CD4-positive, CD25-positive, alpha-beta regulatory T cell (primary cell): Measurements from ENCODE around the gene ZFPM1. TPM values are rescaled to one million over a fixed set of nuclear protein-coding genes. Genes with fewer than 3 reads are reported as not detected.
A peak's percentile ranks its signal among the peaks of the same experiment; 100 is the strongest.

Experiments
- ATAC-seq, 2 donors: fragments of 150-1000 bp; cut with Tn5 transposase; one replicate each; pipeline ENCODE4 v1.10.0; 2021; ENCODE audit warnings: low read depth in 2 of 2, moderate number of reproducible peaks in 2 of 2, moderate library complexity in 1 of 2
- DNase-seq, 3 donors: peaks; one replicate each; pipeline versions ENCODE4 v3.0.0 to v3.0.0-alpha.2; 2012 to 2022; ENCODE audit warnings: mixed read lengths in 1 of 3
- H3K27ac ChIP-seq: one replicate; pipeline ENCODE4 v1.7.0; 2013; ENCODE audit warnings: mild to moderate bottlenecking, low read length; ENCODE audit not compliant: insufficient read depth, poor library complexity, severe bottlenecking
- H3K27me3 ChIP-seq: one replicate; pipeline ENCODE4 v1.7.0; 2013; ENCODE audit warnings: low read length; ENCODE audit not compliant: control insufficient read depth, insufficient read depth
- H3K36me3 ChIP-seq: one replicate; pipeline ENCODE4 v1.7.0; 2013; ENCODE audit warnings: mild to moderate bottlenecking, low read length, moderate library complexity; ENCODE audit not compliant: control insufficient read depth, insufficient read depth
- H3K4me1 ChIP-seq: 2 replicates; pipeline ENCODE4 v1.7.0; 2013; ENCODE audit warnings: mild to moderate bottlenecking, low read length; ENCODE audit not compliant: insufficient read depth, control insufficient read depth, poor library complexity, severe bottlenecking
- H3K4me3 ChIP-seq: one replicate; pipeline ENCODE4 v1.7.0; 2013; ENCODE audit warnings: low read depth, mild to moderate bottlenecking, low read length, moderate library complexity
- H3K9me3 ChIP-seq, 2 experiments: 1 replicate in 1 of 2; 2 replicates in 1 of 2; pipeline ENCODE4 v1.7.0; 2013; ENCODE audit warnings: low read length in 2 of 2, mild to moderate bottlenecking in 1 of 2, moderate library complexity in 1 of 2; ENCODE audit not compliant: control insufficient read depth in 2 of 2
- H3K27ac Mint-ChIP-seq, 3 donors: one replicate each; pipeline ENCODE4 v1.8.0; 2020 to 2022; ENCODE audit warnings: mild to moderate bottlenecking in 3 of 3, mixed read lengths in 3 of 3, moderate library complexity in 2 of 3
- H3K27me3 Mint-ChIP-seq: one replicate; pipeline ENCODE4 v1.8.0; 2022; ENCODE audit warnings: mild to moderate bottlenecking, mixed read lengths
- H3K36me3 Mint-ChIP-seq: one replicate; pipeline ENCODE4 v1.8.0; 2020; ENCODE audit warnings: mixed read lengths
- H3K4me1 Mint-ChIP-seq, 4 donors: one replicate each; pipeline ENCODE4 v1.8.0; 2020 to 2022; ENCODE audit warnings: mixed read lengths in 4 of 4, mild to moderate bottlenecking in 1 of 4
- H3K4me3 Mint-ChIP-seq, 4 donors: one replicate each; pipeline ENCODE4 v1.8.0; 2020 to 2022; ENCODE audit warnings: mild to moderate bottlenecking in 4 of 4, mixed read lengths in 4 of 4, moderate library complexity in 3 of 4
- H3K9me3 Mint-ChIP-seq, 7 donors: one replicate each; pipeline ENCODE4 v1.8.0; 2020 to 2022; ENCODE audit warnings: mixed read lengths in 7 of 7, mild to moderate bottlenecking in 3 of 7, moderate library complexity in 2 of 7
- polyA plus RNA-seq, 4 donors: library from polyadenylated mRNA; unstranded; fragments of 300-500 nt; fragmentation: Illumina TruSeq; gene quantifications; one replicate each; pipeline ENCODE4 v1.2.3, GENCODE V29; 2021
- total RNA-seq: library from RNA; stranded (reverse); gene quantifications from one replicate; pipeline ENCODE4 v1.2.3, GENCODE V29; 2022

The ZFPM1 gene
- total and polyA plus RNA-seq, 5 donors from 2014 or later = 0.07 to 30.2 (median 0.16) TPM

- no peak overlapping the region for H3K27ac ChIP-seq
- Mint-ChIP-seq H3K27ac (no peak overlapping the region), H3K9me3 (peaks cover 0 to 15% (median 5%) of the 10 kb centered on the region in 7 donors), H3K36me3 (peaks cover 7% of the 10 kb centered on the region), H3K4me1 (peaks cover 0 to 2% (median 0%) of the 10 kb centered on the region in 4 donors), H3K27me3 (peaks cover 22% of the 10 kb centered on the region), H3K4me3 (no peak overlapping the region)
- no peak for ATAC-seq
- H3K4me1 ChIP-seq = no peaks in the 10 kb centered on the region
- H3K4me3 ChIP-seq = no peak overlapping the region
- peaks cover 8 to 20% of the 10 kb centered on the region in 2 experiments for H3K9me3 ChIP-seq
- H3K27me3 ChIP-seq = no peaks in the 10 kb centered on the region
- no peaks in the 10 kb centered on the region for H3K36me3 ChIP-seq
- DNase-seq = no peak
These were observed 88.9 kb downstream of the ZFPM1 start for GRCh38 chr16:88541831-88542616.

- no peaks in the 10 kb centered on the region for H3K36me3 ChIP-seq
- H3K27ac ChIP-seq = no peak overlapping the region
- H3K4me3 ChIP-seq = no peak overlapping the region
- Mint-ChIP-seq H3K9me3 (peaks cover 0 to 15% (median 5%) of the 10 kb centered on the region in 7 donors), H3K27me3 (peaks cover 16% of the 10 kb centered on the region), H3K36me3 (peaks cover 7% of the 10 kb centered on the region), H3K27ac (no peak overlapping the region), H3K4me3 (no peak overlapping the region), H3K4me1 (peaks cover 0 to 2% (median 0%) of the 10 kb centered on the region in 4 donors)
- ATAC-seq (no peak), DNase-seq (no peak)
- H3K27me3 ChIP-seq = no peaks in the 10 kb centered on the region
- peaks cover 8 to 20% of the 10 kb centered on the region in 2 experiments for H3K9me3 ChIP-seq
- no peaks in the 10 kb centered on the region for H3K4me1 ChIP-seq
These were observed 90.2 kb downstream of the ZFPM1 start for GRCh38 chr16:88543230-88543813.

- Histone ChIP-seq H3K27ac (no peak overlapping the region), H3K9me3 (peaks cover 8 to 20% of the 10 kb centered on the region in 2 experiments), H3K4me3 (no peak overlapping the region), H3K36me3 (no peaks in the 10 kb centered on the region), H3K27me3 (no peaks in the 10 kb centered on the region), H3K4me1 (peaks cover 5% of the 10 kb centered on the region)
- H3K27ac Mint-ChIP-seq = no peak overlapping the region
- ATAC-seq (no peak), DNase-seq (no peak)
- H3K4me1 Mint-ChIP-seq = peaks cover 0 to 6% (median 1%) of the 10 kb centered on the region in 4 donors
- H3K36me3 Mint-ChIP-seq = peaks cover 7% of the 10 kb centered on the region
- H3K9me3 Mint-ChIP-seq = peaks cover 0 to 15% (median 5%) of the 10 kb centered on the region in 7 donors
- H3K4me3 Mint-ChIP-seq = no peak overlapping the region
- peaks cover 15% of the 10 kb centered on the region for H3K27me3 Mint-ChIP-seq
These were observed 92.7 kb downstream of the ZFPM1 start for GRCh38 chr16:88545781-88546180.

- H3K4me1 ChIP-seq = peaks cover 5% of the 10 kb centered on the region
- Mint-ChIP-seq H3K27ac (no peak overlapping the region), H3K4me3 (no peak overlapping the region), H3K36me3 (peaks cover 5% of the 10 kb centered on the region), H3K4me1 (peaks cover 0 to 6% (median 1%) of the 10 kb centered on the region in 4 donors), H3K27me3 (peaks cover 8% of the 10 kb centered on the region), H3K9me3 (peaks cover 0 to 7% (median 4%) of the 10 kb centered on the region in 7 donors)
- ATAC-seq = no peak
- no peaks in the 10 kb centered on the region for H3K36me3 ChIP-seq
- H3K4me3 ChIP-seq = no peak overlapping the region
- no peaks in the 10 kb centered on the region for H3K27me3 ChIP-seq
- no peak for DNase-seq
- no peak overlapping the region for H3K27ac ChIP-seq
- peaks cover 3 to 9% of the 10 kb centered on the region in 2 experiments for H3K9me3 ChIP-seq
These were observed 95.2 kb downstream of the ZFPM1 start for GRCh38 chr16:88548131-88548874.

GRCh38 chr16:88548985-88549384 is 95.9 kb downstream of the ZFPM1 start:
- H3K27me3 Mint-ChIP-seq = peaks cover 9% of the 10 kb centered on the region
- H3K27ac Mint-ChIP-seq = peak overlapping the region in 1 of 3 donors; percentile 40
- Histone ChIP-seq H3K36me3 (no peaks in the 10 kb centered on the region), H3K4me3 (no peak overlapping the region), H3K27ac (no peak overlapping the region), H3K4me1 (peaks cover 5% of the 10 kb centered on the region), H3K9me3 (peaks cover 0 to 4% of the 10 kb centered on the region in 2 experiments), H3K27me3 (no peaks in the 10 kb centered on the region)
- peaks cover 0 to 6% (median 0%) of the 10 kb centered on the region in 4 donors for H3K4me1 Mint-ChIP-seq
- H3K4me3 Mint-ChIP-seq = no peak overlapping the region
- H3K9me3 Mint-ChIP-seq = peaks cover 0 to 1% (median 0%) of the 10 kb centered on the region in 7 donors
- DNase-seq (no peak), ATAC-seq (no peak)
- H3K36me3 Mint-ChIP-seq = no peaks in the 10 kb centered on the region

- ATAC-seq = peak in 1 of 2 donors; percentile 15
- no peaks in the 10 kb centered on the region for H3K27me3 ChIP-seq
- Mint-ChIP-seq H3K27ac (peak overlapping the region in 1 of 3 donors; percentile 79), H3K27me3 (peaks cover 9% of the 10 kb centered on the region), H3K4me1 (peaks cover 0 to 8% (median 0%) of the 10 kb centered on the region in 4 donors), H3K4me3 (no peak overlapping the region), H3K36me3 (no peaks in the 10 kb centered on the region), H3K9me3 (peaks cover 0 to 1% (median 0%) of the 10 kb centered on the region in 7 donors)
- peak in 1 of 3 donors; percentile 29 for DNase-seq
- H3K4me1 ChIP-seq = peaks cover 5% of the 10 kb centered on the region
- no peak overlapping the region for H3K27ac ChIP-seq
- H3K36me3 ChIP-seq = no peaks in the 10 kb centered on the region
- H3K9me3 ChIP-seq = no peaks in the 10 kb centered on the region
- no peak overlapping the region for H3K4me3 ChIP-seq
These were observed 96.7 kb downstream of the ZFPM1 start for GRCh38 chr16:88549671-88550245.

GRCh38 chr16:88550246-88550661 is 97.2 kb downstream of the ZFPM1 start:
- no peak overlapping the region for H3K4me3 ChIP-seq
- H3K27me3 ChIP-seq = no peaks in the 10 kb centered on the region
- no peaks in the 10 kb centered on the region for H3K36me3 ChIP-seq
- ATAC-seq (peak in 1 of 2 donors; percentile 87), DNase-seq (peak in 1 of 3 donors; percentile 78)
- peaks cover 0 to 1% (median 0%) of the 10 kb centered on the region in 7 donors for H3K9me3 Mint-ChIP-seq
- H3K27me3 Mint-ChIP-seq = peaks cover 9% of the 10 kb centered on the region
- peaks cover 0 to 8% (median 0%) of the 10 kb centered on the region in 4 donors for H3K4me1 Mint-ChIP-seq
- no peaks in the 10 kb centered on the region for H3K9me3 ChIP-seq
- no peak overlapping the region for H3K4me3 Mint-ChIP-seq
- H3K27ac Mint-ChIP-seq = peak overlapping the region in 1 of 3 donors; percentile 66
- H3K4me1 ChIP-seq = peaks cover 5% of the 10 kb centered on the region
- no peak overlapping the region for H3K27ac ChIP-seq
- no peaks in the 10 kb centered on the region for H3K36me3 Mint-ChIP-seq
